ENCODE data around the gene TNFAIP8L1. TPM values are rescaled to one million over a fixed set of nuclear protein-coding genes. Genes with fewer than 3 reads are reported as not detected.
A peak's percentile ranks its signal among the peaks of the same experiment; 100 is the strongest.

TNFAIP8L1 gene
- total and polyA plus RNA-seq, 7 donors, result 3.7 to 25.2 (median 18.9) TPM

GRCh38 chr19:4597975-4598671, 41.2 kb upstream of the TNFAIP8L1 start:
- no peak for DNase-seq
- 2 to 4% methylated on average over 32 of the region's 32 CpGs for WGBS, 2 donors
- H3K4me3 ChIP-seq, result peak overlapping the region in 1 of 4 donors; percentile 17

DNA sequence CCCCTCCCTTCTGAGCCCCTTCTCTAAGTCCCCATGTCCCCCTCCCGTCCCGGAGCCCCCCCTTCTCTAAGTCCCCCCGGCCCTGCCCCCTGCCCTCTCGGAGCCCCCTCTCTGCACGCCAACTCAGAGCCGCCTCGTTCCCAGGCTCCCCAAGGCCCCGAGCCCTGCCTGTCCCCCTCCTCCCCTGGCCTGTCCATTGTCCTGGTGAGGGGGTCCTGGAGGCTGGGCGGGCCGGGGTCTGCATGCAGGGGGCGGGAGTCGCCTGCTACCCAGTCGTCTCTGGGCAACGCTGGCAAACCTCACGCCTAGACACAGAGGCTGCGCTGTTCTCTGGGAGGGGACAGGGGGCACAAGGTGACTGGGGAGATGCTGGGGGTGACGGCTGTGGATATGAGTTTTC, 40.6 kb upstream of the TNFAIP8L1 start:
- Histone ChIP-seq H3K36me3 (no peaks in the 10 kb centered on the region), H3K9me3 (no peaks in the 10 kb centered on the region), H3K27me3 (peaks cover 24 to 75% (median 46%) of the 10 kb centered on the region in 3 donors), H3K4me3 (no peak overlapping the region), H3K27ac (no peak overlapping the region), H3K4me1 (peaks cover 0 to 7% (median 6%) of the 10 kb centered on the region in 4 donors)
- WGBS, 2 donors, result 10 to 11% methylated on average over 17 of the region's 17 CpGs
- no peak for DNase-seq
- intact Hi-C loops (cut with DNase I), result no loop called here
- TF ChIP-seq EP300 (IDR thresholded peaks at IDR 0.05), result no peak
- no peak for TF ChIP-seq POLR2A (IDR thresholded peaks at IDR 0.05)
- TF ChIP-seq, protein P1, sequence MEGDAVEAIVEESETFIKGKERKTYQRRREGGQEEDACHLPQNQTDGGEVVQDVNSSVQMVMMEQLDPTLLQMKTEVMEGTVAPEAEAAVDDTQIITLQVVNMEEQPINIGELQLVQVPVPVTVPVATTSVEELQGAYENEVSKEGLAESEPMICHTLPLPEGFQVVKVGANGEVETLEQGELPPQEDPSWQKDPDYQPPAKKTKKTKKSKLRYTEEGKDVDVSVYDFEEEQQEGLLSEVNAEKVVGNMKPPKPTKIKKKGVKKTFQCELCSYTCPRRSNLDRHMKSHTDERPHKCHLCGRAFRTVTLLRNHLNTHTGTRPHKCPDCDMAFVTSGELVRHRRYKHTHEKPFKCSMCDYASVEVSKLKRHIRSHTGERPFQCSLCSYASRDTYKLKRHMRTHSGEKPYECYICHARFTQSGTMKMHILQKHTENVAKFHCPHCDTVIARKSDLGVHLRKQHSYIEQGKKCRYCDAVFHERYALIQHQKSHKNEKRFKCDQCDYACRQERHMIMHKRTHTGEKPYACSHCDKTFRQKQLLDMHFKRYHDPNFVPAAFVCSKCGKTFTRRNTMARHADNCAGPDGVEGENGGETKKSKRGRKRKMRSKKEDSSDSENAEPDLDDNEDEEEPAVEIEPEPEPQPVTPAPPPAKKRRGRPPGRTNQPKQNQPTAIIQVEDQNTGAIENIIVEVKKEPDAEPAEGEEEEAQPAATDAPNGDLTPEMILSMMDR (IDR thresholded peaks at IDR 0.05), result no peak
- TF ChIP-seq POLR2AphosphoS5 (IDR thresholded peaks at IDR 0.05), result no peak

More at GRCh38 chr19:4597975-4598671, 41.2 kb upstream of the TNFAIP8L1 start:
- peaks cover 24 to 77% (median 46%) of the 10 kb centered on the region in 3 donors for H3K27me3 ChIP-seq
- no peak overlapping the region for H3K27ac ChIP-seq
- TF ChIP-seq POLR2AphosphoS5 (IDR thresholded peaks at IDR 0.05), result no peak
- TF ChIP-seq POLR2A (IDR thresholded peaks at IDR 0.05), result no peak
- TF ChIP-seq, protein P1 (IDR thresholded peaks at IDR 0.05), result no peak
- no peak for TF ChIP-seq EP300 (IDR thresholded peaks at IDR 0.05)
- no peaks in the 10 kb centered on the region for H3K9me3 ChIP-seq
- H3K4me1 ChIP-seq, result peaks cover 0 to 7% (median 6%) of the 10 kb centered on the region in 4 donors
- no peaks in the 10 kb centered on the region for H3K36me3 ChIP-seq
- intact Hi-C loops (cut with DNase I), result no loop called here

- Histone ChIP-seq H3K4me1 (peaks cover 0 to 7% (median 6%) of the 10 kb centered on the region in 4 donors), H3K9me3 (no peaks in the 10 kb centered on the region), H3K27me3 (peaks cover 24 to 77% (median 50%) of the 10 kb centered on the region in 3 donors), H3K4me3 (no peak overlapping the region), H3K36me3 (no peaks in the 10 kb centered on the region), H3K27ac (no peak overlapping the region)
- TF ChIP-seq EP300 (IDR thresholded peaks at IDR 0.05), result no peak
- TF ChIP-seq POLR2AphosphoS5 (IDR thresholded peaks at IDR 0.05), result no peak
- DNase-seq, result no peak
- 86 to 88% methylated on average over 10 of the region's 10 CpGs for whole genome bisulfite sequencing, 2 donors
- intact Hi-C loops (cut with DNase I), result no loop called here
Measured at GRCh38 chr19:4600082-4600481, 39.2 kb upstream of the TNFAIP8L1 start.

GRCh38 chr19:4600893-4601292, 38.4 kb upstream of the TNFAIP8L1 start:
- TF ChIP-seq EP300 (IDR thresholded peaks at IDR 0.05), result no peak
- TF ChIP-seq POLR2AphosphoS5 (IDR thresholded peaks at IDR 0.05), result no peak
- TF ChIP-seq, protein P1 (IDR thresholded peaks at IDR 0.05), result no peak
- TF ChIP-seq POLR2A (IDR thresholded peaks at IDR 0.05), result no peak
- no peak for DNase-seq
- no peaks in the 10 kb centered on the region for H3K36me3 ChIP-seq
- H3K4me3 ChIP-seq, result no peak overlapping the region
- H3K27ac ChIP-seq, result no peak overlapping the region
- H3K9me3 ChIP-seq, result no peaks in the 10 kb centered on the region
- intact Hi-C loops (cut with DNase I), result no loop called here
- H3K4me1 ChIP-seq, result peaks cover 0 to 7% (median 6%) of the 10 kb centered on the region in 4 donors
- WGBS, 2 donors, result 61 to 70% methylated on average over 5 of the region's 5 CpGs
- H3K27me3 ChIP-seq, result peaks cover 27 to 77% (median 55%) of the 10 kb centered on the region in 3 donors

DNA sequence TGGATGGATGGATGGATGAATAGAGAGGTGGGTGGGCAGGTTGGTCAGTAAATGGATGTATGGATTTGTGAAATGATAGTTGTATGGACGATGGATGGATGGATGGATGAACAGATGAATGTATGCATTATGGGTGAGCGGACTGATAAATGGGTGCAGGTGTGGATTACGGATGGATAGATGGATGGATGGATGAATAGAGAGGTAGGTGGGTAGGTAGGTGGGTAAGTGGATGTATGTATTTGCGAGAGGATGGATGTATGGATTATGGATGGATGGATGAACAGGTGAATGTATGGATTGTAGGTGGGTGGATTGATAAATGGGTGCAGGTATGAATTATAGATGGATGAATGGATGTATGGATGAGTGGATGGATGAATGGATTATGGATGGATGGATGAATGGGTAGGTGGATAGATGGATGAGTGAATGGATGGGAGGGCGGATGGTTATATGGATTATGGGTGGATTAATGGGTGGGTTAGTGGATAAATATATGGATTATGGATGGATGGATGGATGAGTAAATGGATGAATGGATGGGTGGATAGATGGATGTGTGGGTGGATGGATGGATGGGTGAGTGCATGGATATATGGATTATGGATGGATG, 37.0 kb upstream of the TNFAIP8L1 start:
- Histone ChIP-seq H3K4me1 (peaks cover 0 to 12% (median 10%) of the 10 kb centered on the region in 4 donors), H3K27me3 (peaks cover 29 to 77% (median 54%) of the 10 kb centered on the region in 3 donors), H3K9me3 (no peaks in the 10 kb centered on the region), H3K4me3 (no peak overlapping the region), H3K36me3 (no peaks in the 10 kb centered on the region), H3K27ac (no peak overlapping the region)
- DNase-seq, result no peak
- TF ChIP-seq POLR2AphosphoS5 (IDR thresholded peaks at IDR 0.05) (no peak), EP300 (IDR thresholded peaks at IDR 0.05) (no peak)
- WGBS, 2 donors, result 91 to 92% methylated on average over 5 of the region's 5 CpGs
- intact Hi-C loops (cut with DNase I), result no loop called here
